Measurements from ENCODE around the gene NARS2.
"Not testable (repeated sequence)": the region's sequence is repeated elsewhere in the genome, so short reads cannot be mapped to it uniquely, and the experiment has no call there.

NARS2 gene

GRCh38 chr11:78575478-78575877, 814 bp upstream of the NARS2 start:
- DNase-seq: no peak

- no peak for DNase-seq
Measured at GRCh38 chr11:78573681-78574080, 983 bp downstream of the NARS2 start.

- DNase-seq: no peak
Measured at GRCh38 chr11:78573271-78573670, 1.4 kb downstream of the NARS2 start.

- DNase-seq: no peak
Measured at GRCh38 chr11:78572394-78572793, 2.3 kb downstream of the NARS2 start.

- no peak for DNase-seq
Measured at GRCh38 chr11:78570031-78570430, 4.6 kb downstream of the NARS2 start.

GRCh38 chr11:78567209-78567608, 7.5 kb downstream of the NARS2 start:
- no peak for DNase-seq

- DNase-seq: no peak
Measured at GRCh38 chr11:78564490-78565467, 9.9 kb downstream of the NARS2 start.

GRCh38 chr11:78564037-78564436, 10.6 kb downstream of the NARS2 start:
- not testable (repeated sequence) for DNase-seq

- DNase-seq: not testable (repeated sequence)
Measured at GRCh38 chr11:78563090-78563489, 11.6 kb downstream of the NARS2 start.

- no peak for DNase-seq
Measured at GRCh38 chr11:78562398-78562797, 12.3 kb downstream of the NARS2 start.

- DNase-seq: no peak
Measured at GRCh38 chr11:78560826-78561484, 13.7 kb downstream of the NARS2 start.

- no peak for DNase-seq
Measured at GRCh38 chr11:78560153-78560552, 14.5 kb downstream of the NARS2 start.

- no peak for DNase-seq
Measured at GRCh38 chr11:78557236-78557635, 17.4 kb downstream of the NARS2 start.

GRCh38 chr11:78555592-78555991, 19.1 kb downstream of the NARS2 start:
- no peak for DNase-seq

- DNase-seq: no peak
Measured at GRCh38 chr11:78552881-78553280, 21.8 kb downstream of the NARS2 start.

- DNase-seq: not testable (repeated sequence)
Measured at GRCh38 chr11:78552139-78552538, 22.5 kb downstream of the NARS2 start.

- DNase-seq: no peak
Measured at GRCh38 chr11:78551066-78551465, 23.6 kb downstream of the NARS2 start.

- no peak for DNase-seq
Measured at GRCh38 chr11:78549624-78550409, 24.8 kb downstream of the NARS2 start.

- DNase-seq: no peak
Measured at GRCh38 chr11:78548911-78549590, 25.6 kb downstream of the NARS2 start.

GRCh38 chr11:78547931-78548705, 26.5 kb downstream of the NARS2 start:
- no peak for DNase-seq

GRCh38 chr11:78542007-78542406, 32.7 kb downstream of the NARS2 start:
- DNase-seq: no peak

GRCh38 chr11:78541537-78541936, 33.1 kb downstream of the NARS2 start:
- no peak for DNase-seq

Measured in cerebellar nuclear complex (tissue), 1 donor.